SK-N-SH treated with all-trans-retinoic acid at 6 μM for 48 hours (cell line): Measurements from ENCODE around the gene TAMALIN.

ENCODE experiments used
- ATAC-seq: fragments of 200-7000 bp; cut with Tn5 transposase; 3 replicates; pipeline ENCODE4 v1.9.1; 2020; ENCODE audit warnings: mild to moderate bottlenecking, moderate library complexity
- ARNTL ChIP-seq: fragments of 450-650 bp; formaldehyde crosslinking; IDR thresholded peaks from 2 replicates; pipeline ENCODE4 v1.5.0; 2020; ENCODE audit warnings: low read depth, mild to moderate bottlenecking, moderate library complexity, borderline replicate concordance
- BACH2 ChIP-seq: fragments of 250-450 bp; sonication (Bioruptor Pico); IDR thresholded peaks from 2 replicates; pipeline ENCODE4 v1.9.0; 2021; ENCODE audit warnings: mild to moderate bottlenecking, borderline replicate concordance
- ESRRG ChIP-seq: fragments of 250-450 bp; sonication (Bioruptor Pico); IDR thresholded peaks from 2 replicates; pipeline ENCODE4 v1.6.1; 2021; ENCODE audit warnings: mild to moderate bottlenecking
- GLIS3 ChIP-seq: fragments of 250-450 bp; sonication (Bioruptor Pico); IDR thresholded peaks from 2 replicates; pipeline ENCODE4 v1.5.0; 2020; ENCODE audit warnings: mild to moderate bottlenecking, moderate library complexity
- POU6F1 ChIP-seq: fragments of 250-450 bp; sonication (Bioruptor Pico); IDR thresholded peaks from 2 replicates; pipeline ENCODE4 v1.8.0; 2021; ENCODE audit warnings: low read depth, mild to moderate bottlenecking, moderate library complexity, borderline replicate concordance
- PPARA ChIP-seq: fragments of 250-450 bp; sonication (Bioruptor Pico); IDR thresholded peaks from 2 replicates; pipeline ENCODE4 v1.5.0; 2020; ENCODE audit warnings: mild to moderate bottlenecking, borderline replicate concordance
- RARB ChIP-seq: fragments of 250-450 bp; sonication (Bioruptor Pico); IDR thresholded peaks from 2 replicates; pipeline ENCODE4 v1.8.0; 2021; ENCODE audit warnings: mild to moderate bottlenecking, moderate library complexity
- SNAI2 ChIP-seq: fragments of 250-450 bp; sonication (Bioruptor Pico); IDR thresholded peaks from 2 replicates; pipeline ENCODE4 v1.5.0; 2020; ENCODE audit warnings: mild to moderate bottlenecking, moderate library complexity
- TCF4 ChIP-seq: fragments of 250-450 bp; sonication (Bioruptor Pico); IDR thresholded peaks from 2 replicates; pipeline ENCODE4 v1.8.0; 2021; ENCODE audit warnings: mild to moderate bottlenecking, moderate library complexity, borderline replicate concordance
- TOX ChIP-seq: fragments of 250-450 bp; sonication (Bioruptor Pico); IDR thresholded peaks from 2 replicates; pipeline ENCODE4 v1.8.0; 2021; ENCODE audit warnings: mild to moderate bottlenecking, moderate library complexity, borderline replicate concordance
- ZC3H10 ChIP-seq: fragments of 250-450 bp; sonication (Bioruptor Pico); IDR thresholded peaks from 2 replicates; pipeline ENCODE4 v1.5.1; 2021; ENCODE audit warnings: mild to moderate bottlenecking, moderate library complexity
- ZFP3 ChIP-seq: fragments of 250-450 bp; sonication (Bioruptor Pico); IDR thresholded peaks from 2 replicates; pipeline ENCODE4 v1.5.0; 2020; ENCODE audit warnings: mild to moderate bottlenecking, moderate library complexity
- ZFP30 ChIP-seq: fragments of 450-650 bp; formaldehyde crosslinking; IDR thresholded peaks from 2 replicates; pipeline ENCODE4 v1.5.0; 2022; ENCODE audit warnings: mild to moderate bottlenecking, moderate library complexity
- ZNF565 ChIP-seq: fragments of 450-650 bp; formaldehyde crosslinking; conservative IDR thresholded peaks from 2 replicates; pipeline ENCODE4 v1.5.0; 2020; ENCODE audit warnings: low read depth, mild to moderate bottlenecking, moderate library complexity
- ZNF70 ChIP-seq: fragments of 450-650 bp; formaldehyde crosslinking; IDR thresholded peaks from 2 replicates; pipeline ENCODE4 v1.5.0; 2020; ENCODE audit warnings: mild to moderate bottlenecking, moderate library complexity
- ZNF8 ChIP-seq: fragments of 450-650 bp; formaldehyde crosslinking; IDR thresholded peaks from 2 replicates; pipeline ENCODE4 v1.5.0; 2020; ENCODE audit warnings: mild to moderate bottlenecking, moderate library complexity
- TF ChIP-seq, protein P1 (sequence below): fragments of 250-450 bp; sonication (Bioruptor Pico); IDR thresholded peaks from 2 replicates; pipeline ENCODE4 v1.5.0; 2020; ENCODE audit warnings: mild to moderate bottlenecking, moderate library complexity
- TF ChIP-seq, protein P2 (sequence below): fragments of 250-450 bp; sonication (Bioruptor Pico); IDR thresholded peaks from 2 replicates; pipeline ENCODE4 v1.5.1; 2020; ENCODE audit warnings: low read depth, mild to moderate bottlenecking, moderate library complexity
- TF ChIP-seq, protein P3 (sequence below): fragments of 250-450 bp; sonication (Bioruptor Pico); IDR thresholded peaks from 2 replicates; pipeline ENCODE4 v1.5.1; 2021; ENCODE audit warnings: mild to moderate bottlenecking, moderate library complexity

Gene TAMALIN

GRCh38 chr12:52009081-52009751, 2.5 kb downstream of the TAMALIN start (continued):
- no peak for TF ChIP-seq GLIS3 (CRISPR knock-in tag)
- no peak for TF ChIP-seq TOX (CRISPR knock-in tag)
- TF ChIP-seq PPARA (CRISPR knock-in tag): no peak
- no peak for TF ChIP-seq ZNF8
- no peak for TF ChIP-seq ZNF565
- TF ChIP-seq, all 23 proteins: peak for 0

GRCh38 chr12:52010152-52010622, 3.4 kb downstream of the TAMALIN start:
- TF ChIP-seq ZNF70 (CRISPR knock-in tag) (no peak), ZNF8 (no peak), TCF4 (CRISPR knock-in tag) (peak; percentile 37; the same call in 1 of the 2 replicates), RARB (CRISPR knock-in tag) (no peak), GLIS3 (CRISPR knock-in tag) (no peak)
- TF ChIP-seq, all 23 proteins: peak for 1
- ATAC-seq: peak; percentile 56

DNA sequence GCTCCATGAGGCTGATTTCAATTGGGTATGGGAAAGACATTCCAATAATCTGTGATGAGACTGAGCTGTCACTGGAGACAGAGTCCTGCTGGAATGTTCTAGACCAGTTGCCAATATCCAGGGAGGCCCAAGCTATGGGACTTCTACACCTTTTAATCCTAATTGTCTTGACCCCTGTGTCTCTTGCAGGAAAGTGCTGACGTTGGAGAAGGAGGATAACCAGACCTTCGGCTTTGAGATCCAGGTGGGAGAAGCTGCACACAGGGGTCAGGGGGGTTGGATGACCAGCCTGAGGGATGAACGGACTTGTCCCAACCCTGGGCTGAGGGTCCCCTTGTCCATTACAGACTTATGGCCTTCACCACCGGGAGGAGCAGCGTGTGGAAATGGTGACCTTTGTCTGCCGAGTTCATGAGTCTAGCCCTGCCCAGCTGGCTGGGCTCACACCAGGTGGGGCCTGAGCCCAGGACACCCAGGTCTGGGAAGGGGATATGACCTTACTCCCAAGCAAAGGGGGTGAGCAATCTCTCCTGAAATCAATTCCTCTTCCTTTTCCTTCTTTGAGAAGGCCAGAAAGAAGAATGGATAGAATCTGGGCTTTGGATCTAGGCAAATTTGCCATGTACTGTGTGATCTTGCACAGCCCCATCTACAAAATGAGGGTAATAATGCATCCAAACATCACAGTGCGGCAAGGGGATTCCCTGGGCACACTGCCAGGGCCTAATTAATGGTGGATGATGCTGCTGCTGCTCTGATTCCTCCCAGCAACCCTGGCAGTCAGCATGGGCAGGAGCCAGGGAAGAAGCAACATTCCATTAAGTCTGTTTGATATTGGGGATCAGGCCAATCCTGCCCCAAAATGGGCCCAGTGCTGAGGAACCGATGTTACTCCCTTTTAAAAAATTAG, 4.2 kb downstream of the TAMALIN start:
- ATAC-seq: no peak
- TF ChIP-seq BACH2 (CRISPR knock-in tag) (no peak), ZNF8 (no peak), ZC3H10 (no peak), RARB (CRISPR knock-in tag) (no peak), SNAI2 (CRISPR knock-in tag) (no peak), GLIS3 (CRISPR knock-in tag) (no peak), ZFP30 (no peak), ESRRG (CRISPR knock-in tag) (no peak), POU6F1 (no peak), ZFP3 (CRISPR knock-in tag) (no peak), ZNF565 (no peak)
- TF ChIP-seq, protein P1, sequence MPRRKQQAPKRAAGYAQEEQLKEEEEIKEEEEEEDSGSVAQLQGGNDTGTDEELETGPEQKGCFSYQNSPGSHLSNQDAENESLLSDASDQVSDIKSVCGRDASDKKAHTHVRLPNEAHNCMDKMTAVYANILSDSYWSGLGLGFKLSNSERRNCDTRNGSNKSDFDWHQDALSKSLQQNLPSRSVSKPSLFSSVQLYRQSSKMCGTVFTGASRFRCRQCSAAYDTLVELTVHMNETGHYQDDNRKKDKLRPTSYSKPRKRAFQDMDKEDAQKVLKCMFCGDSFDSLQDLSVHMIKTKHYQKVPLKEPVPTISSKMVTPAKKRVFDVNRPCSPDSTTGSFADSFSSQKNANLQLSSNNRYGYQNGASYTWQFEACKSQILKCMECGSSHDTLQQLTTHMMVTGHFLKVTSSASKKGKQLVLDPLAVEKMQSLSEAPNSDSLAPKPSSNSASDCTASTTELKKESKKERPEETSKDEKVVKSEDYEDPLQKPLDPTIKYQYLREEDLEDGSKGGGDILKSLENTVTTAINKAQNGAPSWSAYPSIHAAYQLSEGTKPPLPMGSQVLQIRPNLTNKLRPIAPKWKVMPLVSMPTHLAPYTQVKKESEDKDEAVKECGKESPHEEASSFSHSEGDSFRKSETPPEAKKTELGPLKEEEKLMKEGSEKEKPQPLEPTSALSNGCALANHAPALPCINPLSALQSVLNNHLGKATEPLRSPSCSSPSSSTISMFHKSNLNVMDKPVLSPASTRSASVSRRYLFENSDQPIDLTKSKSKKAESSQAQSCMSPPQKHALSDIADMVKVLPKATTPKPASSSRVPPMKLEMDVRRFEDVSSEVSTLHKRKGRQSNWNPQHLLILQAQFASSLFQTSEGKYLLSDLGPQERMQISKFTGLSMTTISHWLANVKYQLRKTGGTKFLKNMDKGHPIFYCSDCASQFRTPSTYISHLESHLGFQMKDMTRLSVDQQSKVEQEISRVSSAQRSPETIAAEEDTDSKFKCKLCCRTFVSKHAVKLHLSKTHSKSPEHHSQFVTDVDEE (CRISPR knock-in tag): no peak
- TF ChIP-seq, protein P2, sequence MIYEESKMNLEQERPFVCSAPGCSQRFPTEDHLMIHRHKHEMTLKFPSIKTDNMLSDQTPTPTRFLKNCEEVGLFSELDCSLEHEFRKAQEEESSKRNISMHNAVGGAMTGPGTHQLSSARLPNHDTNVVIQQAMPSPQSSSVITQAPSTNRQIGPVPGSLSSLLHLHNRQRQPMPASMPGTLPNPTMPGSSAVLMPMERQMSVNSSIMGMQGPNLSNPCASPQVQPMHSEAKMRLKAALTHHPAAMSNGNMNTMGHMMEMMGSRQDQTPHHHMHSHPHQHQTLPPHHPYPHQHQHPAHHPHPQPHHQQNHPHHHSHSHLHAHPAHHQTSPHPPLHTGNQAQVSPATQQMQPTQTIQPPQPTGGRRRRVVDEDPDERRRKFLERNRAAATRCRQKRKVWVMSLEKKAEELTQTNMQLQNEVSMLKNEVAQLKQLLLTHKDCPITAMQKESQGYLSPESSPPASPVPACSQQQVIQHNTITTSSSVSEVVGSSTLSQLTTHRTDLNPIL (CRISPR knock-in tag): no peak

DNA sequence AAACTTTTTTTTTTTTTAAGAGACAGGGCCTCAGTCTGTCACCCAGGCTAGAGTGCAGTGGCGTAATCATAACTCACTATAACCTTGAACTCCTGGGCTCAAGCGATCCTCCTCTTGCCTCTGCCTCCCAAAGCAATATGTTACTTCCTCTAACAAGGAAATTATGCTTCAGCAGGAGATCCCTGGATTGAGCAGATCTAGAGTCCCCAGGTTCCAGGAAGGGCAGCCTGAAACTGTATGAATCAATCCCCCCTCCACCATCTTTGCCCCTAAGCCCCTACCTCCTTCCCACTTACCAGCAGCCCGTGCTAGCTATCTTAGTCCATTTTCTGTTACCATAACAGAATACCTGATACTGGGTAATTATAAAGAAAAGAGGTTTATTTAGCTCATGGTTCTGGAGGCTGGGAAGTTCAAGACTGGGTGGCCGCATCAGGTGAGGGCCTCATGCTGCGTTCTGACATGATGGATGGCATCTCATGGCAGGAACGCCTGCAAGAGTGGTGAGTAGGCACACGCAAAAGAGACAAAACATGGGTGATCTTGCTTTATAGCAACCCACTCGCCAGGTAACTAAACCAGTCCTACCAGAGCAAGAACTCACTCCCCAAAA, 5.0 kb downstream of the TAMALIN start:
- TF ChIP-seq ZFP3 (CRISPR knock-in tag) (no peak), TOX (CRISPR knock-in tag) (no peak), SNAI2 (CRISPR knock-in tag) (no peak), ZNF8 (no peak), ARNTL (CRISPR knock-in tag) (no peak), ESRRG (CRISPR knock-in tag) (no peak), TCF4 (CRISPR knock-in tag) (no peak), GLIS3 (CRISPR knock-in tag) (no peak)
- TF ChIP-seq, protein P3, sequence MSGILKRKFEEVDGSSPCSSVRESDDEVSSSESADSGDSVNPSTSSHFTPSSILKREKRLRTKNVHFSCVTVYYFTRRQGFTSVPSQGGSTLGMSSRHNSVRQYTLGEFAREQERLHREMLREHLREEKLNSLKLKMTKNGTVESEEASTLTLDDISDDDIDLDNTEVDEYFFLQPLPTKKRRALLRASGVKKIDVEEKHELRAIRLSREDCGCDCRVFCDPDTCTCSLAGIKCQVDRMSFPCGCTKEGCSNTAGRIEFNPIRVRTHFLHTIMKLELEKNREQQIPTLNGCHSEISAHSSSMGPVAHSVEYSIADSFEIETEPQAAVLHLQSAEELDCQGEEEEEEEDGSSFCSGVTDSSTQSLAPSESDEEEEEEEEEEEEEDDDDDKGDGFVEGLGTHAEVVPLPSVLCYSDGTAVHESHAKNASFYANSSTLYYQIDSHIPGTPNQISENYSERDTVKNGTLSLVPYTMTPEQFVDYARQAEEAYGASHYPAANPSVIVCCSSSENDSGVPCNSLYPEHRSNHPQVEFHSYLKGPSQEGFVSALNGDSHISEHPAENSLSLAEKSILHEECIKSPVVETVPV (CRISPR knock-in tag): no peak

More for the DNA sequence above, 5.0 kb downstream of the TAMALIN start:
- ATAC-seq: no peak
